KMS-11 (cell line): Measurements from ENCODE around the gene TBL2.
A peak's percentile ranks its signal among the peaks of the same experiment; 100 is the strongest.

Experiments used
- H2AFZ ChIP-seq: fragments of 200-600 bp; sonication (generic); 2 replicates; pipeline ENCODE4 v1.6.1; 2016; ENCODE audit warnings: antibody characterized with exemption, mixed run types, low read depth
- H3K27ac ChIP-seq: fragments of 200-600 bp; sonication (generic); 2 replicates; pipeline ENCODE4 v1.6.1; 2016; ENCODE audit warnings: mild to moderate bottlenecking, mixed run types
- H3K27me3 ChIP-seq: fragments of 200-600 bp; sonication (generic); 2 replicates; pipeline ENCODE4 v1.6.1; 2017; ENCODE audit warnings: mild to moderate bottlenecking, low read depth, mixed run types, moderate library complexity; ENCODE audit not compliant: insufficient read depth
- H3K36me3 ChIP-seq: fragments of 200-600 bp; sonication (generic); 2 replicates; pipeline ENCODE4 v1.6.1; 2017; ENCODE audit warnings: mild to moderate bottlenecking, mixed run types; ENCODE audit not compliant: insufficient read depth
- H3K4me1 ChIP-seq: fragments of 200-600 bp; sonication (generic); 2 replicates; pipeline ENCODE4 v1.6.1; 2016; ENCODE audit warnings: mild to moderate bottlenecking, low read depth, mixed run types; ENCODE audit not compliant: poor library complexity, severe bottlenecking
- H3K4me2 ChIP-seq: fragments of 200-600 bp; sonication (generic); 2 replicates; pipeline ENCODE4 v1.7.0; 2016; ENCODE audit warnings: mild to moderate bottlenecking, mixed run types
- H3K4me3 ChIP-seq: fragments of 200-600 bp; sonication (generic); IDR thresholded peaks from 2 replicates; pipeline ENCODE4 v1.6.1; 2017; ENCODE audit warnings: low read depth, low read length, mixed read lengths; ENCODE audit not compliant: insufficient read depth
- H3K79me2 ChIP-seq: fragments of 200-600 bp; sonication (generic); 2 replicates; pipeline ENCODE4 v1.6.1; 2016; ENCODE audit warnings: low read depth, mixed run types; ENCODE audit not compliant: insufficient read depth
- H3K9ac ChIP-seq: fragments of 200-600 bp; sonication (generic); 2 replicates; pipeline ENCODE4 v1.6.1; 2016; ENCODE audit warnings: mild to moderate bottlenecking, mixed run types
- H4K20me1 ChIP-seq: fragments of 200-600 bp; sonication (generic); 2 replicates; pipeline ENCODE4 v1.6.1; 2016; ENCODE audit warnings: mild to moderate bottlenecking, mixed run types; ENCODE audit not compliant: insufficient read depth
- CTCF ChIP-seq: fragments of 200-600 bp; sonication (generic); conservative IDR thresholded peaks from 2 replicates; pipeline ENCODE4 v1.6.1; 2017; ENCODE audit warnings: low read depth, mild to moderate bottlenecking, antibody characterized with exemption, low read length, moderate library complexity, mixed read lengths

The TBL2 gene

GRCh38 chr7:73519867-73520672, 58.3 kb downstream of the TBL2 start:
- H3K36me3 ChIP-seq = peaks cover 27% of the 10 kb centered on the region; the same call in 1 of the 2 replicates
- peaks cover 67% of the 10 kb centered on the region for H3K79me2 ChIP-seq
- no peaks in the 10 kb centered on the region for H3K27me3 ChIP-seq
- no peak overlapping the region for H3K4me3 ChIP-seq
- peak overlapping the region; percentile 86; the same call in 1 of the 2 replicates for H3K27ac ChIP-seq
- H3K9ac ChIP-seq = peak overlapping the region; percentile 94; the same call in 1 of the 2 replicates
- peaks cover 36% of the 10 kb centered on the region for H3K4me1 ChIP-seq
- no peak; the same call in 1 of the 2 replicates for TF ChIP-seq CTCF
- peak overlapping the region; percentile 85 for H3K4me2 ChIP-seq
- no peak overlapping the region for H2AFZ ChIP-seq
- H4K20me1 ChIP-seq = peaks cover 28% of the 10 kb centered on the region

- peaks cover 27% of the 10 kb centered on the region; the same call in 1 of the 2 replicates for H3K36me3 ChIP-seq
- H2AFZ ChIP-seq = no peak overlapping the region
- H3K4me3 ChIP-seq = no peak overlapping the region
- no peak overlapping the region for H3K27ac ChIP-seq
- no peak overlapping the region for H3K9ac ChIP-seq
- peaks cover 83% of the 10 kb centered on the region for H3K79me2 ChIP-seq
- TF ChIP-seq CTCF = no peak
- peak overlapping the region; percentile 85 for H3K4me2 ChIP-seq
- no peaks in the 10 kb centered on the region for H3K27me3 ChIP-seq
- peaks cover 36% of the 10 kb centered on the region for H3K4me1 ChIP-seq
- H4K20me1 ChIP-seq = peaks cover 32% of the 10 kb centered on the region
Observed at GRCh38 chr7:73518470-73518869, 59.9 kb downstream of the TBL2 start.
